Esophagus muscularis mucosa (tissue), 4 donors: ENCODE data around the gene PCDH11X.
"Not testable (repeated sequence)": the region's sequence is repeated elsewhere in the genome, so short reads cannot be mapped to it uniquely, and the experiment has no call there.

Experiments
- EP300 ChIP-seq: sonication (generic); formaldehyde crosslinking; IDR thresholded peaks from one replicate; pipeline ENCODE4 v1.6.1; 2017; ENCODE audit warnings: antibody characterized with exemption
- POLR2A ChIP-seq: fragments of 450-650 bp; IDR thresholded peaks from one replicate; pipeline ENCODE4 v1.6.1; 2017; ENCODE audit warnings: antibody characterized with exemption, moderate library complexity, mild to moderate bottlenecking, low read depth
- POLR2AphosphoS5 ChIP-seq, 2 donors: sonication (generic); formaldehyde crosslinking; IDR thresholded peaks; one replicate each; pipeline ENCODE4 v1.6.1; 2017; ENCODE audit warnings: antibody characterized with exemption in 2 of 2
- TF ChIP-seq, protein P1 (sequence below), 3 experiments: fragments of 200-600 bp in 2 of 3; fragments of 450-650 bp in 1 of 3; sonication (generic) in 2 of 3; IDR thresholded peaks; one replicate each; pipeline ENCODE4 v1.5.1; 2017 to 2019; ENCODE audit warnings: antibody characterized with exemption in 3 of 3, mild to moderate bottlenecking in 2 of 3, moderate library complexity in 1 of 3

DNA sequence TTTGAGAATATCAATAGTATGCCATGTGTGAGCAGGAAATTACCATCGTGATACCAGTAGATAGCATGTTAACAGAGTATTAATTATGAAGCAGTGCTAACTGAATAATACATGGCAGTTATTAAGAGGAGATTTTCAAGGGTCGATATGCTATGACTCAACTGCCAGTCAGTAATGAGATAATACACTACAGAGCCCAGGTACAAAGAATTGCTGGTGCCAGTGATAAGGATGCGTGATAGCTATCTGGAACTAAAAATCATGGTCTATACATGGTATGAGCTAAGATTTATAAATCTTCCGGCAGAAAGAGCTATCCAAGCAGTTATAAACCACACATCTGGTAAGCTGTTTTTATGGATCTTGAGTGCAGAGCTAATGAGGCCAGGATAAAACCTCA lies 31.7 kb upstream of the PCDH11X start:
- TF ChIP-seq, protein P1, sequence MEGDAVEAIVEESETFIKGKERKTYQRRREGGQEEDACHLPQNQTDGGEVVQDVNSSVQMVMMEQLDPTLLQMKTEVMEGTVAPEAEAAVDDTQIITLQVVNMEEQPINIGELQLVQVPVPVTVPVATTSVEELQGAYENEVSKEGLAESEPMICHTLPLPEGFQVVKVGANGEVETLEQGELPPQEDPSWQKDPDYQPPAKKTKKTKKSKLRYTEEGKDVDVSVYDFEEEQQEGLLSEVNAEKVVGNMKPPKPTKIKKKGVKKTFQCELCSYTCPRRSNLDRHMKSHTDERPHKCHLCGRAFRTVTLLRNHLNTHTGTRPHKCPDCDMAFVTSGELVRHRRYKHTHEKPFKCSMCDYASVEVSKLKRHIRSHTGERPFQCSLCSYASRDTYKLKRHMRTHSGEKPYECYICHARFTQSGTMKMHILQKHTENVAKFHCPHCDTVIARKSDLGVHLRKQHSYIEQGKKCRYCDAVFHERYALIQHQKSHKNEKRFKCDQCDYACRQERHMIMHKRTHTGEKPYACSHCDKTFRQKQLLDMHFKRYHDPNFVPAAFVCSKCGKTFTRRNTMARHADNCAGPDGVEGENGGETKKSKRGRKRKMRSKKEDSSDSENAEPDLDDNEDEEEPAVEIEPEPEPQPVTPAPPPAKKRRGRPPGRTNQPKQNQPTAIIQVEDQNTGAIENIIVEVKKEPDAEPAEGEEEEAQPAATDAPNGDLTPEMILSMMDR (IDR thresholded peaks at IDR 0.05): not testable (repeated sequence)
- TF ChIP-seq POLR2AphosphoS5 (IDR thresholded peaks at IDR 0.05); POLR2A; EP300: not testable (repeated sequence)
